Loucy (cell line): ENCODE data around the gene LRRC42.

Source experiments
- H2AFZ ChIP-seq: fragments of 200-600 bp; sonication (generic); 2 replicates; pipeline ENCODE4 v1.6.0; 2016; ENCODE audit warnings: antibody characterized with exemption, mild to moderate bottlenecking, low read length, moderate library complexity
- H3F3A ChIP-seq: fragments of 200-600 bp; 2 replicates; pipeline ENCODE4 v1.6.0; 2016; ENCODE audit warnings: antibody characterized with exemption, low read depth, mild to moderate bottlenecking
- H3K27me3 ChIP-seq: fragments of 200-600 bp; sonication (generic); 2 replicates; pipeline ENCODE4 v1.6.1; 2014; ENCODE audit warnings: low read length, mild to moderate bottlenecking; ENCODE audit not compliant: insufficient read depth, poor library complexity, severe bottlenecking
- H3K36me3 ChIP-seq: fragments of 200-600 bp; sonication (generic); 2 replicates; pipeline ENCODE4 v1.6.1; 2016; ENCODE audit warnings: low read length; ENCODE audit not compliant: insufficient read depth
- H3K4me1 ChIP-seq: fragments of 200-600 bp; sonication (generic); 2 replicates; pipeline ENCODE4 v1.5.1; 2014; ENCODE audit warnings: low read length, mild to moderate bottlenecking; ENCODE audit not compliant: insufficient read depth, poor library complexity, severe bottlenecking
- H3K4me2 ChIP-seq: fragments of 200-600 bp; sonication (generic); 2 replicates; pipeline ENCODE4 v1.6.0; 2014; ENCODE audit warnings: antibody characterized with exemption, low read length, low read depth, mild to moderate bottlenecking; ENCODE audit not compliant: poor library complexity, severe bottlenecking
- H3K4me3 ChIP-seq: fragments of 200-600 bp; sonication (generic); 2 replicates; pipeline ENCODE4 v1.5.1; 2014; ENCODE audit warnings: low read length, mild to moderate bottlenecking, mixed read lengths; ENCODE audit not compliant: poor library complexity, severe bottlenecking
- H3K79me2 ChIP-seq: fragments of 200-600 bp; sonication (generic); 2 replicates; pipeline ENCODE4 v1.6.1; 2014; ENCODE audit warnings: low read length; ENCODE audit not compliant: insufficient read depth
- H3K9ac ChIP-seq: fragments of 200-600 bp; sonication (generic); 2 replicates; pipeline ENCODE4 v1.6.0; 2014; ENCODE audit warnings: mild to moderate bottlenecking, low read depth, low read length, moderate library complexity; ENCODE audit not compliant: poor library complexity, severe bottlenecking
- H3K9me2 ChIP-seq: fragments of 200-600 bp; sonication (generic); replicated peaks from 2 replicates; pipeline ENCODE4 v1.6.1; 2016; ENCODE audit warnings: low read depth, low read length, mixed read lengths
- H3K9me3 ChIP-seq: fragments of 200-600 bp; sonication (generic); 2 replicates; pipeline ENCODE4 v1.6.1; 2014; ENCODE audit warnings: mild to moderate bottlenecking, antibody characterized with exemption, low read length, low read depth; ENCODE audit not compliant: insufficient read depth
- H4K20me1 ChIP-seq: fragments of 200-600 bp; sonication (generic); 2 replicates; pipeline ENCODE4 v1.6.0; 2014; ENCODE audit warnings: antibody characterized with exemption, low read length, mild to moderate bottlenecking; ENCODE audit not compliant: insufficient read depth, poor library complexity, severe bottlenecking
- EZH2phosphoT487 ChIP-seq: fragments of 200-600 bp; IDR thresholded peaks from 2 replicates; pipeline ENCODE4 v1.6.1; 2018; ENCODE audit warnings: antibody characterized with exemption, mild to moderate bottlenecking, moderate library complexity, borderline replicate concordance
- TF ChIP-seq, protein P1 (sequence below): fragments of 200-600 bp; sonication (generic); conservative IDR thresholded peaks from 2 replicates; pipeline ENCODE4 v1.5.1; 2014; ENCODE audit warnings: mild to moderate bottlenecking, antibody characterized with exemption, low read length

Gene LRRC42

DNA sequence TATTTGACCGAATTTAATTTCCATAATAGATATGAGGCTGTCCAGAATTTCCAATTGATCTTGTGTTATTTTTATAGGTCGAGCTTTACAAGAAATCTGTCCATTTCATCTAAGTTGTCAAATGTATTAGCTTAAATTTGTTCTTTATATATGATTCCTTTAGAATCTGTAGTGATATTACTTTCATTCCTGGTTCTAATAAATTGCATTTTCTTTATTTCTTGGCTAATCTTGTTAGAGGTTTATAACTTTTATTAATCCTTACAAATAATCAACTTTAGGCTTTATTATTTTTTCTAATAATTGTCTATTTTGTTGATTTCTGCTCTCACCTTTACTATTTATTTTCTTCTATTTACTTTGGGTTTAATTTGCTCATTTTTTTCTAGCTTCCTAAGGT lies 14.6 kb upstream of the LRRC42 start:
- H3K9ac ChIP-seq = no peak overlapping the region
- H3K36me3 ChIP-seq = peaks cover 40% of the 10 kb centered on the region
- H3K27me3 ChIP-seq = no peaks in the 10 kb centered on the region
- H3K9me3 ChIP-seq = peaks cover 14% of the 10 kb centered on the region; the same call in 1 of the 2 replicates
- H3F3A ChIP-seq = peaks cover 3% of the 10 kb centered on the region; the same call in 1 of the 2 replicates
- H3K4me1 ChIP-seq = peaks cover 9% of the 10 kb centered on the region
- H3K4me2 ChIP-seq = no peak overlapping the region
- no peaks in the 10 kb centered on the region for H4K20me1 ChIP-seq
- H3K9me2 ChIP-seq = no peaks in the 10 kb centered on the region
- no peak overlapping the region for H2AFZ ChIP-seq
- no peaks in the 10 kb centered on the region; the same call in 1 of the 2 replicates for H3K79me2 ChIP-seq
- H3K4me3 ChIP-seq = no peak overlapping the region
- no peak for TF ChIP-seq EZH2phosphoT487
- TF ChIP-seq, protein P1, sequence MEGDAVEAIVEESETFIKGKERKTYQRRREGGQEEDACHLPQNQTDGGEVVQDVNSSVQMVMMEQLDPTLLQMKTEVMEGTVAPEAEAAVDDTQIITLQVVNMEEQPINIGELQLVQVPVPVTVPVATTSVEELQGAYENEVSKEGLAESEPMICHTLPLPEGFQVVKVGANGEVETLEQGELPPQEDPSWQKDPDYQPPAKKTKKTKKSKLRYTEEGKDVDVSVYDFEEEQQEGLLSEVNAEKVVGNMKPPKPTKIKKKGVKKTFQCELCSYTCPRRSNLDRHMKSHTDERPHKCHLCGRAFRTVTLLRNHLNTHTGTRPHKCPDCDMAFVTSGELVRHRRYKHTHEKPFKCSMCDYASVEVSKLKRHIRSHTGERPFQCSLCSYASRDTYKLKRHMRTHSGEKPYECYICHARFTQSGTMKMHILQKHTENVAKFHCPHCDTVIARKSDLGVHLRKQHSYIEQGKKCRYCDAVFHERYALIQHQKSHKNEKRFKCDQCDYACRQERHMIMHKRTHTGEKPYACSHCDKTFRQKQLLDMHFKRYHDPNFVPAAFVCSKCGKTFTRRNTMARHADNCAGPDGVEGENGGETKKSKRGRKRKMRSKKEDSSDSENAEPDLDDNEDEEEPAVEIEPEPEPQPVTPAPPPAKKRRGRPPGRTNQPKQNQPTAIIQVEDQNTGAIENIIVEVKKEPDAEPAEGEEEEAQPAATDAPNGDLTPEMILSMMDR = no peak

DNA sequence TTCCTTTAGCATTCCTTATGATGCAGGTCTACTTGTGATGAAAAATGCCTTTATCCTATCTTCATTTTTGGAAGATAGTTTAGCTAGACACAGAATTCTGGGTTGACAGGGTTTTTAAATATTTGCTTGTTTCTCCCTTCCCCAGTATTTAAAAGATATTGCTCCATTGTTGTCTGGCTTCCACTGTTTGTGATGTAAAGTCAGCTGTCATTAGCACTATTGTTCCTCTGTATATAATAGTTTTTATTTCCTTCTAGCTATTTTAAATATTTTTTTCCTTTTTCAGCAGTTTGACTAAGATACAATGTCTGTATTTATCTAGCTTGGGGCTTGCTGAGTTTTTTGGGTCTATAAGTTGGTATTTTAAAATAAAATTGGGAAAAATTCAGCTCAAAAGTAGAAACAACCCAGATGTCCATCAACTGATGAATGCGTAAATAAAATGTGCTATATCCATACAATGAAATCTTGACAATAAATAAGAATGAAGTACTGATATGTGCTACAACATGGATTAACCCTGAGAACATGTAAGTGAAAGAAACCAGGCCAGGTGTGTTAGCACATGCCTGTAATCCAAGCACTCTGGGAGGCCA lies 11.9 kb upstream of the LRRC42 start:
- H3K4me3 ChIP-seq = no peak overlapping the region

DNA sequence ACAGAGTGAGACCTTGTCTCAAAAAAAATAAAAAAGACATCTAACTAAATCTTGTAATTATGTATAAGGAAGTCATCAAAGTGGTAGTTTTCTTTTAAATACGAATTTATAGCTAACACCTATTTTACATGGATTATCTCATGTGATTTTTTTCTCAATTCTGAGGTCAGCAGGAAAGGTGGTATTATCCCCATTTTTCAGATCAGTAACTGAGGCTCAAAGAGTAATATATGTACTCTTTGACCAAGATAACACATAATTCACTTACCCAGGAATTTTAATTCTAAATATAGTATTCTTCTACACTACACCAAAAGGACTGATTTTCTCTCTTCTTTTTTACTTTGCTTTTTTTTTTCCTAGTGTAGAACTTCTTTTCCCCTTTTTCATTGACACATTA lies 9.7 kb upstream of the LRRC42 start:
- Histone ChIP-seq H3K9me2 (no peaks in the 10 kb centered on the region), H3K9me3 (peaks cover 14% of the 10 kb centered on the region; the same call in 1 of the 2 replicates), H2AFZ (no peak overlapping the region), H3F3A (0 out of 2 replicates have a peak, but pooled peaks cover 3% of the 10 kb centered on the region), H3K9ac (no peak overlapping the region), H3K4me3 (no peak overlapping the region), H3K36me3 (peaks cover 17% of the 10 kb centered on the region), H3K4me2 (no peak overlapping the region), H3K79me2 (peaks cover 26% of the 10 kb centered on the region; the same call in 1 of the 2 replicates), H4K20me1 (peaks cover 9% of the 10 kb centered on the region), H3K4me1 (peaks cover 20% of the 10 kb centered on the region), H3K27me3 (no peaks in the 10 kb centered on the region)
- TF ChIP-seq EZH2phosphoT487 = no peak
- TF ChIP-seq, protein P1 = no peak

More for the DNA sequence above, 11.9 kb upstream of the LRRC42 start:
- Histone ChIP-seq H3F3A (peaks cover 6% of the 10 kb centered on the region; the same call in 1 of the 2 replicates), H2AFZ (no peak overlapping the region), H3K4me2 (no peak overlapping the region), H3K9me2 (no peaks in the 10 kb centered on the region), H3K36me3 (peaks cover 22% of the 10 kb centered on the region), H3K4me1 (peaks cover 11% of the 10 kb centered on the region), H4K20me1 (no peaks in the 10 kb centered on the region), H3K79me2 (peaks cover 8% of the 10 kb centered on the region; the same call in 1 of the 2 replicates), H3K9me3 (peaks cover 14% of the 10 kb centered on the region; the same call in 1 of the 2 replicates), H3K9ac (no peak overlapping the region), H3K27me3 (no peaks in the 10 kb centered on the region)
- TF ChIP-seq EZH2phosphoT487 = no peak
- TF ChIP-seq, protein P1 = no peak
